Measurements from ENCODE around the gene GRB2. TPM values are rescaled to one million over a fixed set of nuclear protein-coding genes. Genes with fewer than 3 reads are reported as not detected.
A peak's percentile ranks its signal among the peaks of the same experiment; 100 is the strongest.

The GRB2 gene
- total RNA-seq, 1 experiment from 2014 or later, result 148 TPM

DNA sequence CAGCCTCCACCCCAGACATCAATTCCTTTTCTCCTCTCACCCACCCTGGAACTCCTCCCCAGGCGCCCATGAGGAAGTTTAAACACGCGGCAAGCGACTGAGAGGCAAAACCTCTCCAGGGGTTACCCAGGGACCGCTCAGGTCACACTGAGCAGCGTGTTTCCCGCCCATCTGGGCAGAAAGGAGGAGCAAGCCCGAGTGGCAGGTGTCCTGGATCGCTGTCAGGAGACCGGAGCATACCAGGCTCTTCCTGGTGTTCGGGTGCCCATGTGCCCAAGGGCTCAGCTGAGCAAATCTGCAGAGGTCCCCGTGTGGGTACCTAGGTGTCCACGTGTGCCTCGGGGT lies 116.7 kb downstream of the GRB2 start:
- no peaks in the 10 kb centered on the region for H3K27me3 ChIP-seq (ENCODE audit: control insufficient read depth, insufficient read depth, low read length)
- POLR2A ChIA-PET, result interaction anchor here (0.5 to 1.7 kb wide), 4 partner anchors 11 to 92 kb away, joined by 3 to 9 read pairs (median 5); partner anchors contain the start of gene MIF4GD
- TF ChIP-seq TCF7L2 (IDR thresholded peaks at IDR 0.05; ENCODE audit: low read depth, low read length) (no peak), POLR2AphosphoS5 (IDR thresholded peaks at IDR 0.05; ENCODE audit: low read depth, low read length) (no peak), SIN3A (IDR thresholded peaks at IDR 0.05; ENCODE audit: borderline replicate concordance, insufficient read depth, low read depth, low read length) (no peak)
- TF ChIP-seq, protein P1, sequence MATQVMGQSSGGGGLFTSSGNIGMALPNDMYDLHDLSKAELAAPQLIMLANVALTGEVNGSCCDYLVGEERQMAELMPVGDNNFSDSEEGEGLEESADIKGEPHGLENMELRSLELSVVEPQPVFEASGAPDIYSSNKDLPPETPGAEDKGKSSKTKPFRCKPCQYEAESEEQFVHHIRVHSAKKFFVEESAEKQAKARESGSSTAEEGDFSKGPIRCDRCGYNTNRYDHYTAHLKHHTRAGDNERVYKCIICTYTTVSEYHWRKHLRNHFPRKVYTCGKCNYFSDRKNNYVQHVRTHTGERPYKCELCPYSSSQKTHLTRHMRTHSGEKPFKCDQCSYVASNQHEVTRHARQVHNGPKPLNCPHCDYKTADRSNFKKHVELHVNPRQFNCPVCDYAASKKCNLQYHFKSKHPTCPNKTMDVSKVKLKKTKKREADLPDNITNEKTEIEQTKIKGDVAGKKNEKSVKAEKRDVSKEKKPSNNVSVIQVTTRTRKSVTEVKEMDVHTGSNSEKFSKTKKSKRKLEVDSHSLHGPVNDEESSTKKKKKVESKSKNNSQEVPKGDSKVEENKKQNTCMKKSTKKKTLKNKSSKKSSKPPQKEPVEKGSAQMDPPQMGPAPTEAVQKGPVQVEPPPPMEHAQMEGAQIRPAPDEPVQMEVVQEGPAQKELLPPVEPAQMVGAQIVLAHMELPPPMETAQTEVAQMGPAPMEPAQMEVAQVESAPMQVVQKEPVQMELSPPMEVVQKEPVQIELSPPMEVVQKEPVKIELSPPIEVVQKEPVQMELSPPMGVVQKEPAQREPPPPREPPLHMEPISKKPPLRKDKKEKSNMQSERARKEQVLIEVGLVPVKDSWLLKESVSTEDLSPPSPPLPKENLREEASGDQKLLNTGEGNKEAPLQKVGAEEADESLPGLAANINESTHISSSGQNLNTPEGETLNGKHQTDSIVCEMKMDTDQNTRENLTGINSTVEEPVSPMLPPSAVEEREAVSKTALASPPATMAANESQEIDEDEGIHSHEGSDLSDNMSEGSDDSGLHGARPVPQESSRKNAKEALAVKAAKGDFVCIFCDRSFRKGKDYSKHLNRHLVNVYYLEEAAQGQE (IDR thresholded peaks at IDR 0.05; ENCODE audit: insufficient read depth in 1 of 2, low read depth in 2 of 2, low read length in 1 of 2), result no peak
- TF ChIP-seq, protein P2, sequence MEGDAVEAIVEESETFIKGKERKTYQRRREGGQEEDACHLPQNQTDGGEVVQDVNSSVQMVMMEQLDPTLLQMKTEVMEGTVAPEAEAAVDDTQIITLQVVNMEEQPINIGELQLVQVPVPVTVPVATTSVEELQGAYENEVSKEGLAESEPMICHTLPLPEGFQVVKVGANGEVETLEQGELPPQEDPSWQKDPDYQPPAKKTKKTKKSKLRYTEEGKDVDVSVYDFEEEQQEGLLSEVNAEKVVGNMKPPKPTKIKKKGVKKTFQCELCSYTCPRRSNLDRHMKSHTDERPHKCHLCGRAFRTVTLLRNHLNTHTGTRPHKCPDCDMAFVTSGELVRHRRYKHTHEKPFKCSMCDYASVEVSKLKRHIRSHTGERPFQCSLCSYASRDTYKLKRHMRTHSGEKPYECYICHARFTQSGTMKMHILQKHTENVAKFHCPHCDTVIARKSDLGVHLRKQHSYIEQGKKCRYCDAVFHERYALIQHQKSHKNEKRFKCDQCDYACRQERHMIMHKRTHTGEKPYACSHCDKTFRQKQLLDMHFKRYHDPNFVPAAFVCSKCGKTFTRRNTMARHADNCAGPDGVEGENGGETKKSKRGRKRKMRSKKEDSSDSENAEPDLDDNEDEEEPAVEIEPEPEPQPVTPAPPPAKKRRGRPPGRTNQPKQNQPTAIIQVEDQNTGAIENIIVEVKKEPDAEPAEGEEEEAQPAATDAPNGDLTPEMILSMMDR (IDR thresholded peaks at IDR 0.05), result no peak
- no TSS peak for BruUV-seq (replicated peaks)
- H3K36me3 ChIP-seq (ENCODE audit: control insufficient read depth, insufficient read depth, low read length), result peaks cover 2% of the 10 kb centered on the region; the same call in 1 of the 2 replicates
- ATAC-seq, result peak; percentile 49
- H3K4me3 ChIP-seq (ENCODE audit: low read depth in 2 of 2, low read length in 2 of 2), result peak overlapping the region; percentile 77 to 93
- intact Hi-C loops (cut with micrococcal nuclease; ENCODE audit: unreplicated experiment), result no loop called here
- H3K4me1 ChIP-seq (ENCODE audit: control insufficient read depth, insufficient read depth, low read length), result peaks cover 5% of the 10 kb centered on the region
- H3K9me3 ChIP-seq (ENCODE audit: control insufficient read depth, insufficient read depth, low read depth, low read length), result no peaks in the 10 kb centered on the region
- DNase-seq (ENCODE audit: low read depth, low spot score), result no peak
- peak overlapping the region; percentile 82 for H3K27ac ChIP-seq (ENCODE audit: low read length)
- in situ Hi-C loops (cut with HindIII; ENCODE audit: low pct_unique_long_range_greater_than_20kb, low sequenced_read_pairs), result no loop called here
- CTCF ChIA-PET, result interaction anchor here (2.4 kb wide), 1 partner anchor 18 kb away, joined by 11 read pairs; the partner anchor contains the start of gene MIF4GD

DNA sequence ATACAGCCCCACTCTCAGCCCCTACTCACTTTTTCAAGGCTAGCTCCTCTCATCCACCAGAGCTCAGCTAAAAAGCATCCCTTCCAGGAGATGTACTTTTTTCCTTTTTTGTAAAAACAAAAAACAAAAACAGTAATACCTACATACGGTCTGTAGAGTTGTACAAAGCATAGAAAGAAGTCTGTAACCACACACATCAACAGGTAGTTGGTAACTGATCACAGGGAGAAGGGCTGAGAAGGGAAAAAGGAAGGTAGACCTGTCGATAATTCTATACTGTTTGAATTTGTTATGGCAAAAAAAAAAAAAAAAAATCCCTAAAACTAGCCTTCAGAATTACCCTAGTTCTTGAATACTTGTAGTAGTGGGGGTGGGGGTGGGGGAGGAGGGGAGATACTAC lies 117.1 kb downstream of the GRB2 start:
- Histone ChIP-seq H3K27ac (ENCODE audit: low read length) (peak overlapping the region; percentile 82), H3K27me3 (ENCODE audit: control insufficient read depth, insufficient read depth, low read length) (no peaks in the 10 kb centered on the region), H3K36me3 (ENCODE audit: control insufficient read depth, insufficient read depth, low read length) (peaks cover 2% of the 10 kb centered on the region; the same call in 1 of the 2 replicates), H3K4me1 (ENCODE audit: control insufficient read depth, insufficient read depth, low read length) (peaks cover 5% of the 10 kb centered on the region), H3K9me3 (ENCODE audit: control insufficient read depth, insufficient read depth, low read depth, low read length) (no peaks in the 10 kb centered on the region), H3K4me3 (ENCODE audit: low read depth in 2 of 2, low read length in 2 of 2) (peak overlapping the region; percentile 77 to 93)
- intact Hi-C loops (cut with micrococcal nuclease; ENCODE audit: unreplicated experiment) (no loop called here), in situ Hi-C loops (cut with HindIII; ENCODE audit: low pct_unique_long_range_greater_than_20kb, low sequenced_read_pairs) (no loop called here)
- no peak for DNase-seq (ENCODE audit: low read depth, low spot score)
- POLR2A ChIA-PET, result interaction anchor here (0.5 to 1.7 kb wide), 2 partner anchors 11 to 18 kb away, joined by 3 to 9 read pairs; partner anchors contain the start of gene MIF4GD
- CTCF ChIA-PET, result interaction anchor here (2.4 kb wide), 1 partner anchor 18 kb away, joined by 11 read pairs; the partner anchor contains the start of gene MIF4GD
- no TSS peak for BruUV-seq (replicated peaks)
- ATAC-seq, result no peak
- TF ChIP-seq POLR2AphosphoS5 (IDR thresholded peaks at IDR 0.05; ENCODE audit: low read depth, low read length), result no peak
- no peak for TF ChIP-seq TCF7L2 (IDR thresholded peaks at IDR 0.05; ENCODE audit: low read depth, low read length)
- TF ChIP-seq, protein P1 (IDR thresholded peaks at IDR 0.05; ENCODE audit: insufficient read depth in 1 of 2, low read depth in 2 of 2, low read length in 1 of 2), result no peak
- no peak for TF ChIP-seq SIN3A (IDR thresholded peaks at IDR 0.05; ENCODE audit: borderline replicate concordance, insufficient read depth, low read depth, low read length)
- TF ChIP-seq, protein P2 (IDR thresholded peaks at IDR 0.05), result no peak

Measured in Panc1 (cell line).